Small intestine (tissue), 7 donors: ENCODE measurements around the gene SIVA1. TPM values are rescaled to one million over a fixed set of nuclear protein-coding genes. Genes with fewer than 3 reads are reported as not detected.

Experiments used
- DNase-seq, 2 donors: peaks; one replicate each; pipeline versions ENCODE4 v3.0.0 to v3.0.0-alpha.2; 2013
- FAIRE-seq: peaks from 2 replicates; lab custom pipeline; 2012; peaks lifted over from hg19 to GRCh38; lab: Jason Lieb, UNC
- H3K27ac ChIP-seq, 3 donors: one replicate each; pipeline ENCODE4 v1.5.1; 2013; ENCODE audit warnings: low read length in 2 of 3, mild to moderate bottlenecking in 2 of 3, control low read depth in 1 of 3, inconsistent platforms in 1 of 3, low read depth in 1 of 3, moderate library complexity in 1 of 3
- H3K27me3 ChIP-seq, 3 donors: one replicate each; pipeline ENCODE4 v1.6.1; 2013; ENCODE audit warnings: low read length in 3 of 3, inconsistent platforms in 1 of 3; ENCODE audit not compliant: control insufficient read depth in 3 of 3, insufficient read depth in 3 of 3
- H3K36me3 ChIP-seq, 3 donors: one replicate each; pipeline ENCODE4 v1.6.1; 2013; ENCODE audit warnings: low read length in 3 of 3, inconsistent platforms in 1 of 3, low read depth in 1 of 3, mild to moderate bottlenecking in 1 of 3, moderate library complexity in 1 of 3; ENCODE audit not compliant: control insufficient read depth in 3 of 3, insufficient read depth in 2 of 3
- H3K4me1 ChIP-seq, 3 donors: one replicate each; pipeline ENCODE4 v1.6.1; 2013; ENCODE audit warnings: low read length in 2 of 3, inconsistent platforms in 1 of 3, low read depth in 1 of 3, mild to moderate bottlenecking in 1 of 3, moderate library complexity in 1 of 3; ENCODE audit not compliant: control insufficient read depth in 3 of 3, insufficient read depth in 2 of 3
- H3K4me3 ChIP-seq, 3 donors: one replicate each; pipeline ENCODE4 v1.5.1; 2013; ENCODE audit warnings: low read length in 3 of 3, control low read depth in 1 of 3, inconsistent platforms in 1 of 3, low read depth in 1 of 3, mild to moderate bottlenecking in 1 of 3, moderate library complexity in 1 of 3
- H3K9me3 ChIP-seq, 2 donors: one replicate each; pipeline ENCODE4 v1.6.1; 2013; ENCODE audit warnings: low read depth in 1 of 2, low read length in 1 of 2; ENCODE audit not compliant: control insufficient read depth in 2 of 2, insufficient read depth in 1 of 2
- WGBS, 3 donors: extraction: QIAGEN DNeasy Blood & Tissue Kit; methylation state at CpG; one replicate each; pipeline ENCODE4 v1.1.7; 2013; 5-methylcytosine and 5-hydroxymethylcytosine counted together
- polyA plus RNA-seq, 4 donors: library from polyadenylated mRNA; stranded (reverse) in 3 of 4; unstranded in 1 of 4; fragments of 200-250 nt in 3 of 4; fragments of 120-200 nt in 1 of 4; gene quantifications; one replicate each; pipeline versions ENCODE4 v1.2.1 to v1.2.3, GENCODE V29; 2013
- donor health status: healthy with polysubstance abuse.
- donor health status: control.
- donor health status: control.
- donor health status: Bipolar disorder and iron deficiency.
- donor health status: healthy.

The SIVA1 gene
- polyA plus RNA-seq, 4 donors, result 91.9 to 269 (median 140) TPM

GRCh38 chr14:104799244-104800014, 46.5 kb downstream of the SIVA1 start:
- H3K27me3 ChIP-seq, result no peaks in the 10 kb centered on the region
- 39 to 49% (median 46%) methylated on average over 21 of the region's 21 CpGs for WGBS, 3 donors
- H3K27ac ChIP-seq, result peak overlapping the region; percentile 42 to 91 (median 87)
- DNase-seq (peak in 1 of 2 donors; percentile 46), FAIRE-seq (no peak)
- no peaks in the 10 kb centered on the region for H3K9me3 ChIP-seq
- peaks cover 2 to 46% (median 3%) of the 10 kb centered on the region in 3 donors for H3K4me1 ChIP-seq
- peak overlapping the region in 1 of 3 donors; percentile 68 for H3K4me3 ChIP-seq
- H3K36me3 ChIP-seq, result peaks cover 0 to 21% (median 0%) of the 10 kb centered on the region in 3 donors

GRCh38 chr14:104800015-104800770, 47.2 kb downstream of the SIVA1 start:
- Histone ChIP-seq H3K9me3 (no peaks in the 10 kb centered on the region), H3K4me3 (peak overlapping the region; percentile 56 to 68 (median 61)), H3K27ac (peak overlapping the region; percentile 87 to 91 (median 87)), H3K4me1 (peaks cover 2 to 46% (median 3%) of the 10 kb centered on the region in 3 donors), H3K27me3 (no peaks in the 10 kb centered on the region), H3K36me3 (peaks cover 0 to 23% (median 0%) of the 10 kb centered on the region in 3 donors)
- DNase-seq (peak; percentile 82 to 93), FAIRE-seq (no peak)
- WGBS, 3 donors, result 3 to 10% (median 6%) methylated on average over 29 to 83 of the region's 83 CpGs

GRCh38 chr14:104800771-104801519, 48.0 kb downstream of the SIVA1 start, which contains the start of gene ZBTB42:
Gene ZBTB42, plus strand, starts transcription at chr14:104801101. Its CDS starts 97 bp downstream, at chr14:104801198.
- WGBS, 3 donors, result 0 to 2% (median 1%) methylated on average over 62 to 105 of the region's 105 CpGs
- FAIRE-seq (no peak), DNase-seq (peak; percentile 90 to 95)
- Histone ChIP-seq H3K4me1 (peaks cover 2 to 45% (median 3%) of the 10 kb centered on the region in 3 donors), H3K36me3 (peaks cover 0 to 23% (median 0%) of the 10 kb centered on the region in 3 donors), H3K27ac (peak within 1 kb of the TSS; percentile 87 to 91 (median 87)), H3K27me3 (no peaks in the 10 kb centered on the region), H3K4me3 (peak within 1 kb of the TSS; percentile 56 to 68 (median 61)), H3K9me3 (no peaks in the 10 kb centered on the region)

DNA sequence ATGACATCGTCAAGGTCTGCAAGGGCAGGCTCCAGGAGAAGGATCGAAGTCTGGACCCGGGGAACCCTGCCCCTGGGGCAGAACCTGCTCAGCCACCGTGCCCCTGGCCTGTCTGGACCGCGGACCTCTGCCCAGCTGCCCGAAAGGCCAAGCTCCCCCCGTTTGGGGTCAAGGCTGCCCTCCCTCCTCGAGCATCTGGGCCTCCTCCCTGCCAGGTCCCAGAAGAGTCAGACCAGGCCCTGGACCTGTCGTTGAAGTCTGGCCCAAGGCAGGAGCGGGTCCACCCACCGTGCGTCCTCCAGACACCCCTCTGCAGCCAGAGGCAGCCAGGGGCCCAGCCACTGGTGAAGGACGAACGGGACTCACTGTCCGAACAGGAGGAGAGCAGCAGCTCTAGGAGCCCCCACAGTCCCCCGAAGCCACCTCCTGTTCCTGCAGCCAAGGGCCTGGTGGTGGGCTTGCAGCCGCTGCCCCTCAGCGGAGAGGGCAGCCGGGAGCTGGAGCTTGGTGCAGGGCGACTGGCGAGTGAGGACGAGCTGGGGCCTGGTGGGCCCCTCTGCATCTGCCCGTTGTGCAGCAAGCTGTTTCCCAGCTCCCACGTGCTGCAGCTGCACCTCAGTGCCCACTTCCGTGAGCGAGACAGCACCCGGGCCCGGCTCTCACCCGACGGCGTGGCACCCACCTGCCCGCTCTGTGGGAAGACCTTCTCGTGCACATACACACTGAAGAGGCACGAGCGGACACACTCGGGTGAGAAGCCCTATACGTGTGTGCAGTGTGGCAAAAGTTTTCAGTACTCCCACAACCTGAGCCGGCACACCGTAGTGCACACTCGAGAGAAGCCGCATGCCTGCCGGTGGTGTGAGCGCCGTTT, 48.8 kb downstream of the SIVA1 start:
- Histone ChIP-seq H3K27me3 (no peaks in the 10 kb centered on the region), H3K36me3 (peaks cover 0 to 23% (median 0%) of the 10 kb centered on the region in 3 donors), H3K4me1 (peaks cover 2 to 37% (median 3%) of the 10 kb centered on the region in 3 donors), H3K4me3 (peak overlapping the region in 2 of 3 donors; percentile 50 to 56), H3K9me3 (no peaks in the 10 kb centered on the region), H3K27ac (peak overlapping the region in 2 of 3 donors; percentile 68 to 82)
- DNase-seq (peak in 1 of 2 donors; percentile 41), FAIRE-seq (no peak)
- WGBS, 3 donors, result 58 to 76% (median 71%) methylated on average over 33 to 45 of the region's 45 CpGs

- peaks cover 2 to 28% (median 3%) of the 10 kb centered on the region in 3 donors for H3K4me1 ChIP-seq
- no peaks in the 10 kb centered on the region for H3K27me3 ChIP-seq
- 85 to 93% (median 90%) methylated on average over 19 to 20 of the region's 20 CpGs for WGBS, 3 donors
- no peak overlapping the region for H3K4me3 ChIP-seq
- no peaks in the 10 kb centered on the region for H3K9me3 ChIP-seq
- FAIRE-seq (no peak), DNase-seq (no peak)
- H3K27ac ChIP-seq, result no peak overlapping the region
- peaks cover 0 to 23% (median 0%) of the 10 kb centered on the region in 3 donors for H3K36me3 ChIP-seq
Measured at GRCh38 chr14:104802394-104803184, 49.6 kb downstream of the SIVA1 start.

DNA sequence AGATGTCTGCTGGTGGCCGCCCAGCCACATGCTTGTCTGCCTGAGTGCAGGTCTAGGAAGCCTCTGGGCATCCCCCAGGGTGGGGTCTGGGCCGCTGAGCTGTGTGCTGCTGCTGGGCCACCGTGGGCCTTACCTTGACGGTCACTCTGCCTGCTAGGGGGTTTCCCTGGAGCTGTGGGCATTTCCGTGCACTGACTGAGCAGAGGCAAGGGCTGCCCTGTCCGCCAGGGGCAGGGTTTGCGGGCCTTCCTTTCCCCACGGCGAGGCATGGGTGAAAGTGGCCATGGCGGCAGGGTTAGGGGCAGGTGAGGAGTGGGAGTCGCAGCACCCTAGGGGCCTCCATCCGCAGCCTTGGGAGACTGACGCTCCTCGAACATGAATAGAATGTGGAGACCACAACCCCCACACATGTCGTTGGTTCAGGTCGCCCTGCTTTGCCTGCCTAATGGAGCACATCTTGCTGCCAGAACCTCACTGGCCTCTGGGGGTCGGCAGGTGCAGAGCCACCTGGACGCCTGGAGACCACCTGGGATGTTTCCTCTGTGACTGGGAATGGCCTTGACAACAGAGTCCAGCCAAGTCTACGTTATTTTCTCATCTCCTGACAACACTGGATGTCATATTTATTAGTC, 50.4 kb downstream of the SIVA1 start:
- Histone ChIP-seq H3K9me3 (no peaks in the 10 kb centered on the region), H3K4me3 (no peak overlapping the region), H3K27ac (no peak overlapping the region), H3K36me3 (peaks cover 0 to 23% (median 0%) of the 10 kb centered on the region in 3 donors), H3K4me1 (peaks cover 2 to 24% (median 3%) of the 10 kb centered on the region in 3 donors), H3K27me3 (no peaks in the 10 kb centered on the region)
- DNase-seq (no peak), FAIRE-seq (no peak)
- 77 to 87% (median 84%) methylated on average over 19 of the region's 19 CpGs for WGBS, 3 donors
